SU-DHL-6 (cell line): ENCODE data around the gene THSD7A.

Source experiments
- CTCF ChIP-seq: fragments of 200-600 bp; sonication (generic); IDR thresholded peaks from one replicate; pipeline ENCODE4 v1.5.1; 2017; ENCODE audit warnings: antibody characterized with exemption, mild to moderate bottlenecking, low read length, moderate library complexity; ENCODE audit not compliant: insufficient read depth, poor library complexity, severe bottlenecking
- EZH2phosphoT487 ChIP-seq: fragments of 200-600 bp; sonication (generic), shearing (Covaris generic); conservative IDR thresholded peaks from 2 replicates; pipeline ENCODE4 v1.6.1; 2018; ENCODE audit warnings: mild to moderate bottlenecking, antibody characterized with exemption, low read length, moderate library complexity, mixed read lengths

- TF ChIP-seq CTCF = no peak
- TF ChIP-seq EZH2phosphoT487 = no peak
Measured at GRCh38 chr7:11726794-11727155, 105.2 kb downstream of the THSD7A start.
